IMR-90 (cell line): Measurements from ENCODE around the gene KRTAP4-3. TPM values are rescaled to one million over a fixed set of nuclear protein-coding genes. Genes with fewer than 3 reads are reported as not detected.

Experiments
- ATAC-seq: fragments of 200-7000 bp; cut with Tn5 transposase; 2 replicates; pipeline ENCODE4 v1.9.1; 2020; ENCODE audit warnings: low read depth, mild to moderate bottlenecking, moderate library complexity
- Bru-seq: library from RNA; stranded (reverse); fragments of 400-500 nt; gene quantifications from one replicate; lab custom pipeline; 2021; lab: Mats Ljungman, UMichigan
- BruChase-seq, 2 experiments: library from RNA; stranded (reverse); fragments of 400-500 nt; gene quantifications; one replicate each; lab custom pipeline; 2021; lab: Mats Ljungman, UMichigan
- BruUV-seq: library from RNA; stranded (reverse); fragments of 400-500 nt; replicated peaks from 2 replicates; lab custom pipeline; 2021; lab: Mats Ljungman, UMichigan
- CTCF ChIA-PET: fragments of 300-600 bp; formaldehyde crosslinking; extraction: SDS; loops from one replicate; lab custom pipeline; 2021; ENCODE audit warnings: antibody characterized with exemption; lab: Yijun Ruan, JAX
- POLR2A ChIA-PET: fragments of 300-600 bp; sonication (Branson Sonifier 250); formaldehyde crosslinking; loops from one replicate; lab custom pipeline; 2022; ENCODE audit warnings: antibody characterized with exemption; ENCODE audit not compliant: unreplicated experiment; lab: Charles Lee
- DNase-seq: peaks from one replicate; pipeline ENCODE4 v3.0.0; 2013
- H2AFZ ChIP-seq: replicated peaks from 2 replicates; pipeline ENCODE3; 2013; ENCODE audit warnings: low read length, mild to moderate bottlenecking; ENCODE audit not compliant: poor library complexity
- H2AK5ac ChIP-seq: 2 replicates; pipeline ENCODE4 v1.6.1; 2013; ENCODE audit warnings: low read depth, low read length, inconsistent platforms
- H2AK9ac ChIP-seq: replicated peaks from 2 replicates; pipeline ENCODE3; 2013; ENCODE audit warnings: mild to moderate bottlenecking, low read depth, low read length, moderate library complexity; ENCODE audit not compliant: poor library complexity
- H2BK120ac ChIP-seq: 2 replicates; pipeline ENCODE4 v1.6.1; 2013; ENCODE audit warnings: low read depth, low read length, inconsistent platforms
- H2BK15ac ChIP-seq: 3 replicates; pipeline ENCODE4 v1.6.1; 2013; ENCODE audit warnings: low read depth, low read length, inconsistent platforms
- H2BK20ac ChIP-seq: 2 replicates; pipeline ENCODE4 v1.6.1; 2013; ENCODE audit warnings: low read depth, mild to moderate bottlenecking, inconsistent platforms, low read length, moderate library complexity
- H2BK5ac ChIP-seq: 2 replicates; pipeline ENCODE4 v1.6.1; 2013; ENCODE audit warnings: mild to moderate bottlenecking, low read depth, low read length, inconsistent platforms; ENCODE audit not compliant: poor library complexity, severe bottlenecking
- H3K14ac ChIP-seq: replicated peaks from 2 replicates; pipeline ENCODE4 v1.6.1; 2013; ENCODE audit warnings: low read depth, low read length, inconsistent platforms
- H3K18ac ChIP-seq: 2 replicates; pipeline ENCODE4 v1.6.1; 2013; ENCODE audit warnings: low read depth, low read length, control low read depth
- H3K23ac ChIP-seq: 2 replicates; pipeline ENCODE4 v1.6.1; 2013; ENCODE audit warnings: low read depth, low read length, inconsistent platforms
- H3K27ac ChIP-seq: 2 replicates; pipeline ENCODE4 v1.5.1; 2013; ENCODE audit warnings: mild to moderate bottlenecking, control low read depth, low read length; ENCODE audit not compliant: insufficient read depth
- H3K27me3 ChIP-seq: 2 replicates; pipeline ENCODE4 v1.6.1; 2013; ENCODE audit warnings: low read length; ENCODE audit not compliant: control insufficient read depth, insufficient read depth
- H3K36me3 ChIP-seq: 2 replicates; pipeline ENCODE4 v1.6.1; 2013; ENCODE audit warnings: low read length, mixed read lengths; ENCODE audit not compliant: control insufficient read depth, insufficient read depth
- H3K4ac ChIP-seq: 2 replicates; pipeline ENCODE4 v1.6.1; 2013; ENCODE audit warnings: low read depth, low read length, inconsistent platforms
- H3K4me1 ChIP-seq: 2 replicates; pipeline ENCODE4 v1.6.1; 2013; ENCODE audit warnings: low read length, mixed read lengths; ENCODE audit not compliant: control insufficient read depth, insufficient read depth
- H3K4me2 ChIP-seq: 2 replicates; pipeline ENCODE4 v1.6.1; 2013; ENCODE audit warnings: low read depth, mild to moderate bottlenecking, control low read depth, low read length, moderate library complexity
- H3K4me3 ChIP-seq: 2 replicates; pipeline ENCODE4 v1.5.1; 2013; ENCODE audit warnings: low read depth, mild to moderate bottlenecking, control low read depth, low read length, moderate library complexity; ENCODE audit not compliant: insufficient read depth
- H3K56ac ChIP-seq: 2 replicates; pipeline ENCODE4 v1.6.1; 2013; ENCODE audit warnings: low read length, inconsistent platforms; ENCODE audit not compliant: insufficient read depth; ENCODE audit errors: extremely low read depth
- H3K79me1 ChIP-seq, 2 experiments: 2 replicates each; pipeline ENCODE4 v1.6.1; 2013; ENCODE audit warnings: low read length in 2 of 2, inconsistent platforms in 1 of 2, low read depth in 1 of 2
- H3K9ac ChIP-seq: 2 replicates; pipeline ENCODE4 v1.6.1; 2013; ENCODE audit warnings: low read depth, low read length, control low read depth
- H3K9me1 ChIP-seq: 2 replicates; pipeline ENCODE4 v1.6.1; 2013; ENCODE audit warnings: low read length, inconsistent platforms; ENCODE audit not compliant: insufficient read depth
- H3K9me3 ChIP-seq: 2 replicates; pipeline ENCODE4 v1.6.1; 2013; ENCODE audit warnings: low read length; ENCODE audit not compliant: control insufficient read depth, insufficient read depth
- H4K20me1 ChIP-seq: 2 replicates; pipeline ENCODE4 v1.6.1; 2013; ENCODE audit warnings: low read length, inconsistent platforms; ENCODE audit not compliant: insufficient read depth
- H4K5ac ChIP-seq: 2 replicates; pipeline ENCODE4 v1.6.1; 2013; ENCODE audit warnings: mild to moderate bottlenecking, low read depth, low read length, control low read depth
- H4K8ac ChIP-seq, 2 experiments: 2 replicates each; pipeline ENCODE4 v1.6.1; 2013; ENCODE audit warnings: low read depth in 2 of 2, low read length in 2 of 2, control low read depth in 1 of 2, inconsistent platforms in 1 of 2
- H4K91ac ChIP-seq: 2 replicates; pipeline ENCODE4 v1.6.1; 2013; ENCODE audit warnings: low read depth, low read length, inconsistent platforms; ENCODE audit not compliant: insufficient read depth
- BHLHE40 ChIP-seq: fragments of 150-350 bp; IDR thresholded peaks from 2 replicates; pipeline ENCODE4 v1.6.1; 2016; ENCODE audit warnings: mild to moderate bottlenecking, low read depth, low read length
- CHD1 ChIP-seq: IDR thresholded peaks from 2 replicates; pipeline ENCODE4 v1.6.1; 2012; ENCODE audit warnings: low read depth, low read length, improper control_type of control experiment
- FOS ChIP-seq: fragments of 150-350 bp; IDR thresholded peaks from 2 replicates; pipeline ENCODE4 v1.6.1; 2016; ENCODE audit warnings: low read depth, low read length
- MAFK ChIP-seq: IDR thresholded peaks from 2 replicates; pipeline ENCODE4 v1.6.1; 2012; ENCODE audit warnings: low read depth, low read length, improper control_type of control experiment
- MAZ ChIP-seq: IDR thresholded peaks from 2 replicates; pipeline ENCODE4 v1.6.1; 2012; ENCODE audit warnings: low read depth, mild to moderate bottlenecking, low read length, improper control_type of control experiment, moderate library complexity, borderline replicate concordance
- MXI1 ChIP-seq: IDR thresholded peaks from 2 replicates; pipeline ENCODE4 v1.6.1; 2012; ENCODE audit warnings: low read depth, mild to moderate bottlenecking, low read length, moderate library complexity, borderline replicate concordance
- NFE2L2 ChIP-seq: fragments of 150-350 bp; IDR thresholded peaks from 2 replicates; pipeline ENCODE4 v1.6.1; 2016; ENCODE audit warnings: low read depth, mild to moderate bottlenecking, low read length
- POLR2A ChIP-seq: IDR thresholded peaks from 2 replicates; pipeline ENCODE4 v1.6.1; 2012; ENCODE audit warnings: mild to moderate bottlenecking, low read depth, low read length
- RAD21 ChIP-seq: IDR thresholded peaks from 2 replicates; pipeline ENCODE4 v1.6.1; 2012; ENCODE audit warnings: low read length, improper control_type of control experiment
- RCOR1 ChIP-seq: IDR thresholded peaks from 2 replicates; pipeline ENCODE4 v1.6.1; 2012; ENCODE audit warnings: mild to moderate bottlenecking, low read length, improper control_type of control experiment; ENCODE audit not compliant: insufficient replicate concordance
- RFX5 ChIP-seq: IDR thresholded peaks from 2 replicates; pipeline ENCODE4 v1.8.0; 2012; ENCODE audit warnings: low read depth, mild to moderate bottlenecking, low read length, moderate library complexity
- SMC3 ChIP-seq: fragments of 150-350 bp; IDR thresholded peaks from 2 replicates; pipeline ENCODE4 v1.6.1; 2016; ENCODE audit warnings: low read depth, mild to moderate bottlenecking, antibody characterized with exemption, low read length, moderate library complexity
- USF2 ChIP-seq: fragments of 150-350 bp; IDR thresholded peaks from 2 replicates; pipeline ENCODE4 v1.6.1; 2017; ENCODE audit warnings: mild to moderate bottlenecking, antibody characterized with exemption, low read length, low read depth
- WGBS, 2 experiments: methylation state at CpG; one replicate each; pipeline versions ENCODE4 v1.1.5 to v1.1.7; 2013; ENCODE audit warnings: missing lambda C conversion rate in 2 of 2; ENCODE audit not compliant: insufficient read length in 1 of 2; ENCODE audit errors: extremely low coverage in 2 of 2; 5-methylcytosine and 5-hydroxymethylcytosine counted together
- dilution Hi-C: fragments of 300-500 bp; cut with HindIII; formaldehyde crosslinking; loops from one replicate; pipeline ENCODE4 v1.14.3; 2018; ENCODE audit warnings: low sequenced_read_pairs; ENCODE audit not compliant: unreplicated experiment
- in situ Hi-C: fragments of 300-500 bp; cut with MboI; formaldehyde crosslinking; loops from 3 replicates; pipeline ENCODE4 v1.14.3; 2019; ENCODE audit warnings: low sequenced_read_pairs, inconsistent platforms, mixed read lengths
- intact Hi-C: fragments of 100-400 bp; cut with micrococcal nuclease; formaldehyde crosslinking; loops from 2 replicates; pipeline ENCODE4 v1.10.0; 2022
- long read RNA-seq: library from polyadenylated mRNA; unstranded; transcript quantifications from one replicate; pipeline ENCODE4 v2.0.0, GENCODE V29; 2021; ENCODE audit not compliant: unreplicated experiment
- polyA plus RNA-seq, 3 experiments: library from polyadenylated mRNA; depleted of rRNA; stranded (reverse); fragments of >200 nt; gene quantifications; 2 replicates each; pipeline ENCODE4 v1.2.3, GENCODE V29; 2012; ENCODE audit warnings: low replicate concordance in 1 of 3
- total RNA-seq: library from RNA; depleted of rRNA; stranded (reverse); fragments of >200 nt; gene quantifications from 2 replicates; pipeline ENCODE4 v1.2.3, GENCODE V29; 2012; rRNA removed
- TF ChIP-seq, protein P1 (sequence below): conservative IDR thresholded peaks from 2 replicates; pipeline ENCODE4 v1.5.1; 2012; ENCODE audit warnings: mild to moderate bottlenecking, low read depth, low read length, improper control_type of control experiment

Gene KRTAP4-3
- total RNA-seq (not detected in 2 replicates), polyA plus RNA-seq (2012; rRNA removed) (not detected in 2 replicates), Bru-seq, nascent RNA (not detected), BruChase-seq, experiment 1, labeled RNA remaining after a 6-hour chase (not detected), BruChase-seq, experiment 2, labeled RNA remaining after a 2-hour chase (not detected)
- polyA plus RNA-seq (2012; cell fraction: cytosol; rRNA removed): not detected in 2 replicates
- polyA plus RNA-seq (2012; cell fraction: nucleus; rRNA removed; ENCODE audit: low replicate concordance): not detected in 2 replicates
- long read RNA-seq: 0 reads

DNA sequence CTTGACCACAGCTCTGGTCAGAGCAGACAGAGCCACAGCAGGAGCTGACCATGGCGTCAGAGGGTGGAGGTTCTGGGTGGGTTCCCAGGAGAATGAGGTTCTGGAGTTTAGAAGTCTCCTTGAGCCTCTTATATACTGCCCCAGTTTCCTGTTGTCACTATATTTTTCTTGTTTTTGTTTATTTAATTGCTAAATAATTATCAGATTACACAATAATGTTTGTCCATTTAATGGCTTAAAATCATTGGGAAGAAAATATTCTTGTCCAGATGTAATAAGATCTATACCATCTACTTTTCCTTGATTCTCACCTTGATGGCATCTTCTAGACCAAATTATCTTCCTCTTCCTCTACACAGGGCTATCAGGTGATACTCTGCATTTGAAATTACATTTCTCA lies at the start of gene KRTAP4-3:
TSS of gene KRTAP4-3 (minus strand) at position 101 of the 400 bp plus-strand sequence. CDS start at position 52, 49 bp downstream.
- intact Hi-C loops: no loop called here
- ATAC-seq: no peak
- DNase-seq: no peak

More for the DNA sequence above, at the start of gene KRTAP4-3:
- Histone ChIP-seq H3K23ac (no peak within 1 kb of the TSS), H3K79me1 (no peaks in the 10 kb centered on the region), H3K9me3 (no peaks in the 10 kb centered on the region), H3K36me3 (no peaks in the 10 kb centered on the region), H3K18ac (no peak within 1 kb of the TSS), H2BK5ac (no peak within 1 kb of the TSS), H2AFZ (no peak within 1 kb of the TSS), H2AK9ac (no peak within 1 kb of the TSS), H3K4me3 (no peak within 1 kb of the TSS), H4K8ac (no peak within 1 kb of the TSS), H3K14ac (no peak within 1 kb of the TSS), H3K9me1 (no peaks in the 10 kb centered on the region), H3K4me2 (no peak within 1 kb of the TSS), H2BK120ac (no peak within 1 kb of the TSS), H2BK15ac (no peak within 1 kb of the TSS), H3K4me1 (no peaks in the 10 kb centered on the region), H3K27ac (no peak within 1 kb of the TSS), H2AK5ac (no peak within 1 kb of the TSS), H3K4ac (no peak within 1 kb of the TSS), H3K27me3 (no peaks in the 10 kb centered on the region), H4K91ac (no peak within 1 kb of the TSS), H3K9ac (no peak within 1 kb of the TSS), H2BK20ac (no peak within 1 kb of the TSS), H3K56ac (no peak within 1 kb of the TSS), H4K20me1 (no peaks in the 10 kb centered on the region), H4K5ac (no peak within 1 kb of the TSS)
- ChIA-PET CTCF (no interaction called here), POLR2A (no interaction called here)
- in situ Hi-C loops: no loop called here
- TF ChIP-seq MAZ (no peak), MAFK (no peak), NFE2L2 (no peak), RFX5 (no peak), RAD21 (no peak), USF2 (no peak), SMC3 (no peak), MXI1 (no peak), RCOR1 (no peak), BHLHE40 (no peak), CHD1 (no peak), POLR2A (no peak), FOS (no peak)
- TF ChIP-seq, protein P1, sequence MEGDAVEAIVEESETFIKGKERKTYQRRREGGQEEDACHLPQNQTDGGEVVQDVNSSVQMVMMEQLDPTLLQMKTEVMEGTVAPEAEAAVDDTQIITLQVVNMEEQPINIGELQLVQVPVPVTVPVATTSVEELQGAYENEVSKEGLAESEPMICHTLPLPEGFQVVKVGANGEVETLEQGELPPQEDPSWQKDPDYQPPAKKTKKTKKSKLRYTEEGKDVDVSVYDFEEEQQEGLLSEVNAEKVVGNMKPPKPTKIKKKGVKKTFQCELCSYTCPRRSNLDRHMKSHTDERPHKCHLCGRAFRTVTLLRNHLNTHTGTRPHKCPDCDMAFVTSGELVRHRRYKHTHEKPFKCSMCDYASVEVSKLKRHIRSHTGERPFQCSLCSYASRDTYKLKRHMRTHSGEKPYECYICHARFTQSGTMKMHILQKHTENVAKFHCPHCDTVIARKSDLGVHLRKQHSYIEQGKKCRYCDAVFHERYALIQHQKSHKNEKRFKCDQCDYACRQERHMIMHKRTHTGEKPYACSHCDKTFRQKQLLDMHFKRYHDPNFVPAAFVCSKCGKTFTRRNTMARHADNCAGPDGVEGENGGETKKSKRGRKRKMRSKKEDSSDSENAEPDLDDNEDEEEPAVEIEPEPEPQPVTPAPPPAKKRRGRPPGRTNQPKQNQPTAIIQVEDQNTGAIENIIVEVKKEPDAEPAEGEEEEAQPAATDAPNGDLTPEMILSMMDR: no peak
- no CpG with 5 or more reads among the region's 1 CpG for WGBS, 2 experiments
- no TSS peak for BruUV-seq
- dilution Hi-C loops: no loop called here
